Measurements from ENCODE around the gene GRM7.

The GRM7 gene

GRCh38 chr3:7646851-7647250 is 785.9 kb downstream of the GRM7 start:
- Mint-ChIP-seq H3K4me1 (no peaks in the 10 kb centered on the region), H3K27me3 (no peaks in the 10 kb centered on the region), H3K9me3 (no peaks in the 10 kb centered on the region), H3K4me3 (no peak overlapping the region), H3K27ac (no peak overlapping the region)
- DNase-seq (no peak), ATAC-seq (no peak)

DNA sequence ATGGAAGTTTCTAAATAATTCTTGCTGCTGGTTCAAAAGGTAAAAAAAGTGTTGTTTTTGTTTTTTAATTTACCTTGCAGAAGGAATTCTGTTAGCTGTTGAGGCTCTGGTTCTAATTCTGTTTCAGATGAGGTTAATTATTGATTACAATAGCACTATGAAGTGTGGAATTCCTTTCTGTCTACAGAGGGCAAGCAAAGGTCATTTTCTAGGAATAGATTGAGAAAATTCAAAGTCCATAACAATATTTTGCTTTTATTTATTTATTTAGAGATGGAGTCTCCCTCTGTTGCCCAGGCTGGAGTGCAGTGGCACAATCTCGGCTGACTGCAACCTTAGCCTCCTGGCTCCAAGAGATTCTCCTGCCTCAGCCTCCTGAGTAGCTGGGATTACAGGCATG is 789.6 kb downstream of the GRM7 start:
- H3K4me1 Mint-ChIP-seq = no peaks in the 10 kb centered on the region

DNA sequence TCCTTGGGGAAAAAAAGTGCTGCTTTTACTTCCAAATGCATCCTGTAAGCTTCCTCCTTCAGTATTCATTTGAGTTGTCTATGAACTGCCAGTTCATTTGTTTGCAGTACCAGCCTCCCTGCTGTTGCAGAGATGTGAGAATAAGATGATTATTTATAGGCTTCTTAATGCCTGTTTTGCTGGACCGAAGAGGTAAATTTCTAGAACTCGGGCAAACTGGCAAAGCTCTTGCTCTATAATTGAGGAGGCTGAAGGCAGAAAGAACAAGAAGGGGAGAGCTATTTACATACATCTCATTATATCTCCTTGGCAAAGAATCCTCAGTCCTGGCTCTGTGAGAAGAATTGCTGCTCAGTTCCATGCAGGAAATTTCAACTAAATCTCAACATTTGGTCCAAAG is 790.4 kb downstream of the GRM7 start:
- Mint-ChIP-seq H3K4me3 (no peak overlapping the region), H3K27me3 (no peaks in the 10 kb centered on the region), H3K27ac (no peak overlapping the region), H3K9me3 (no peaks in the 10 kb centered on the region), H3K4me1 (no peaks in the 10 kb centered on the region)
- DNase-seq = no peak
- no peak for ATAC-seq

More for the DNA sequence above, 789.6 kb downstream of the GRM7 start:
- Mint-ChIP-seq H3K9me3 (no peaks in the 10 kb centered on the region), H3K4me3 (no peak overlapping the region), H3K27me3 (no peaks in the 10 kb centered on the region), H3K27ac (no peak overlapping the region)
- no peak for DNase-seq
- no peak for ATAC-seq

DNA sequence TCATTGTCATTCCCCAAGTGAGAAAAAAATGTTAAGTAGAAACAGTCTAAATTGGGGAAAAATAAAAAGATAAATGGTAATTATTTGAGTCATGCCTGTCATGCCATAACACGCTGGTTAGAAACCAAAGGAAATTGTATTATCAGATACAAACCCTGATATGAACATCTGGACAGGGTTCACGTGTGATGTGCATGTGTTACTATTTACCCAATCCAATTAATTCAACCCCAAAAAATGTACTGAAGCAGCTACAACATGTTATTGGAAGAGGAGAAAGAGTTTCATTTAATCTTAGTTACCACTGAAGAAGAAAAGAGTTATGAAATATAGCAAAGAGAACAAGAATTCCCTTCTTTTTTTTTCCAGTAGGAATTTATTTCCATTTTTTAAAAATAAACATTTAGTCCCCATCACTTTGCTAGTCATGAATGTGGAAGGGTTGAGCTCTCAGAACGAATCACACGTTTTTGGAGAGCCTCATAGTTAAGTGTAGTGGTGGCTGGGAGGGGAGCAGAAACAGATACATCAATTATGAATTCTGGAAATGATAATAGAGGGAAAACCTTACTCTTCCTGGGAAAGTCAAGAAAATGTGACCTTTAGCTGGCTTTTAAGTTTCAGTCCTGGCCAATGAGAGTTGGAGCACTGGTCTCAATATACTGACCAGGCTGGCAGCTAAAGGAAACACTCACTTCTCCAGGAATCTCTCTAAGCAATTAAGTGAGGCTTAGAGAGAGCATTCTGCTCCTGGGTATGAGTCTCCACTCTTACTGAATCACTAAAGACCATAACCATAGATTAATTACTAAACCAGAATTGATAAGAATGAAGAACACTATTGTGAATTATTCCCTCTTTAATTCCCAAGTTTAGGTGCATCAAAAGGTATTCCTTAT is 796.5 kb downstream of the GRM7 start:
- H3K27ac Mint-ChIP-seq = no peak overlapping the region
- no peaks in the 10 kb centered on the region for H3K27me3 Mint-ChIP-seq
- H3K4me1 Mint-ChIP-seq = no peaks in the 10 kb centered on the region
- DNase-seq (no peak), ATAC-seq (no peak)
- H3K4me3 Mint-ChIP-seq = no peak overlapping the region
- H3K9me3 Mint-ChIP-seq = no peaks in the 10 kb centered on the region

- Mint-ChIP-seq H3K9me3 (no peaks in the 10 kb centered on the region), H3K4me1 (no peaks in the 10 kb centered on the region), H3K27me3 (no peaks in the 10 kb centered on the region), H3K27ac (no peak overlapping the region), H3K4me3 (no peak overlapping the region)
- DNase-seq (no peak), ATAC-seq (no peak)
These were observed 797.4 kb downstream of the GRM7 start for GRCh38 chr3:7658294-7658693.

- DNase-seq (no peak), ATAC-seq (no peak)
- no peaks in the 10 kb centered on the region for H3K4me1 Mint-ChIP-seq
- no peaks in the 10 kb centered on the region for H3K27me3 Mint-ChIP-seq
- no peak overlapping the region for H3K4me3 Mint-ChIP-seq
- H3K27ac Mint-ChIP-seq = no peak overlapping the region
- H3K9me3 Mint-ChIP-seq = no peaks in the 10 kb centered on the region
These were observed 798.2 kb downstream of the GRM7 start for GRCh38 chr3:7659079-7659478.

DNA sequence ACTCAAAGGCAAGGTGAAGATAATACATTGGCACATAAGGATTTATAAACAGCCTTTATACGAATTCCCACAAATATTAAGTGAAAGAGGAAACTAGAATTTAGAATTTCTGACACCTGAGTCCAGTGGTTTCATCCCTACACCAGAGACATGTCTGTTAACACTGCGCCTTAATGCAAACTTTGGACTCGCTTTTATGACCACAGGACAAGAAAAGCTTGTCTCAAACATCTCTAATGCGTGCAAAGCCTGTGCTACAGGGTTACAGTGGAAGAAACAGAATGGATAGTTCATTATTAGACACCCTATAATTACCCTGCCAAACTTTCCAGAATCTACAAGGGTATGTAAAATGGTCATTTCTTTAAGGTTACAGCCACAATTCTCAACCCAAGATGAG is 802.9 kb downstream of the GRM7 start:
- H3K4me1 Mint-ChIP-seq = no peaks in the 10 kb centered on the region
- no peak for ATAC-seq
- H3K9me3 Mint-ChIP-seq = no peaks in the 10 kb centered on the region
- DNase-seq = no peak
- H3K27ac Mint-ChIP-seq = no peak overlapping the region
- H3K4me3 Mint-ChIP-seq = no peak overlapping the region
- no peaks in the 10 kb centered on the region for H3K27me3 Mint-ChIP-seq

DNA sequence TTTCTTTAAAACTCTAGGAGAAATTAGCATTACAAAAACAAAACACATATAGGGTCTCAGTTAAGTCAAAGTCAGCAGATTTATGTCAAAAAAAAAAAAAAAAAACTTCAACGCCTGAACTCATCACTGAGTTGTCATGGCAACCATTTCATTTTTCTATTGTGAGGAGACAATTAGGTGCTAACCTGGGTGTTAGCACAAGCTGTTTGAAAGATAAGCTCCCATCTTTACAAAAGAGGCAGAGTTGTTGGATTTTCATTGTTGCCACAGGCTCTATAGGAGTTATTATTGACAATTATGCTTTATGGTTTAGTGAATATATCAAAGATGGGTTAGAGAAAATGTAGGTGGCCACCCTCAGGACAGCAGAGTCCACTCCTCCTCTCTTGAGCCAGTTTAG is 806.9 kb downstream of the GRM7 start:
- H3K27me3 Mint-ChIP-seq = no peaks in the 10 kb centered on the region
- peaks cover 0 to 5% of the 10 kb centered on the region in 2 donors for H3K9me3 Mint-ChIP-seq
- no peak overlapping the region for H3K4me3 Mint-ChIP-seq
- H3K4me1 Mint-ChIP-seq = no peaks in the 10 kb centered on the region
- H3K27ac Mint-ChIP-seq = no peak overlapping the region
- DNase-seq = no peak
- no peak for ATAC-seq

GRCh38 chr3:7669641-7670040 is 808.7 kb downstream of the GRM7 start:
- ATAC-seq = no peak
- peaks cover 0 to 5% of the 10 kb centered on the region in 2 donors for H3K9me3 Mint-ChIP-seq
- H3K27ac Mint-ChIP-seq = no peak overlapping the region
- no peaks in the 10 kb centered on the region for H3K4me1 Mint-ChIP-seq
- DNase-seq = no peak
- H3K4me3 Mint-ChIP-seq = no peak overlapping the region
- H3K27me3 Mint-ChIP-seq = no peaks in the 10 kb centered on the region

DNA sequence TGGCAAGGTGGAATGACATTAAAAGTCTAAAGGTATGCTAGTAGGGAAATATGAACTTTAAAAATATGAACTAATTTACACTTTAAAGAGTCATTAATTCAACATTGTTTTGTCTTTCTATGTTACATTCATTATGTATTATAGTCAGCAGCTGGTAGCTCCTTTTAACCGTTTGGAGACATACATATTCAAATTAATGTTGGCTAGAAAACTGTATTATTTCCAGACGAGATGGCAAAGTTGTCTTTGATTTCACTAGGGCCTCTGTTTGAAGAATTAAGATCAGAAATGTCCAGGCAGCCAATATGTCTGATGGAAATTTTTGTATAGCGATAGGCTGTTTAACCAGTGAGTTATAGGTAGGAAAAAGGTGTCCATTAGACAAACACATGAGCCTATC is 817.6 kb downstream of the GRM7 start:
- H3K4me1 Mint-ChIP-seq = no peaks in the 10 kb centered on the region
- no peak for ATAC-seq
- H3K9me3 Mint-ChIP-seq = peaks cover 0 to 10% of the 10 kb centered on the region in 2 donors
- H3K4me3 Mint-ChIP-seq = no peak overlapping the region
- no peaks in the 10 kb centered on the region for H3K27me3 Mint-ChIP-seq
- no peak overlapping the region for H3K27ac Mint-ChIP-seq
- DNase-seq = no peak

GRCh38 chr3:7682822-7683229 is 821.9 kb downstream of the GRM7 start:
- no peak for DNase-seq
- H3K4me1 Mint-ChIP-seq = no peaks in the 10 kb centered on the region
- H3K9me3 Mint-ChIP-seq = peaks cover 0 to 10% of the 10 kb centered on the region in 2 donors
- no peaks in the 10 kb centered on the region for H3K27me3 Mint-ChIP-seq
- no peak overlapping the region for H3K4me3 Mint-ChIP-seq
- ATAC-seq = no peak
- no peak overlapping the region for H3K27ac Mint-ChIP-seq

DNA sequence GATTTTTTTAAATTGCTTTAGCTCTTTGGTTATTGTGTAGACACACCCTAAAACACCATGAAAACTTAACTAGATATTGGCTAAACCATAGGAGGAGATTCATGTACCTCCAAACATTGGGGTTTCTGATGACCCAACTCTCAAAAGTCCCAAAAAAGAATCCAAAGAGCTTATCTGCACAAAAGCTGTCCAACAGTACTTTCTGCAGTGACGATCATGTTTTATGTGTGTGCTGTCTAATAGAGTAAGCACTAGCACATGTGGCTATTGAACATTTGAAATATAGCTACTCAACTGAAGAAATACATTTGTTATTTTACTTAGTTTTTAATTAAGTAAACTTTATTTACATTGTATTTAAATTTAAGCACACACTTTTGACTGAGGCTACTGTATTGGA is 822.5 kb downstream of the GRM7 start:
- no peak for ATAC-seq
- no peak overlapping the region for H3K4me3 Mint-ChIP-seq
- no peaks in the 10 kb centered on the region for H3K4me1 Mint-ChIP-seq
- H3K27me3 Mint-ChIP-seq = no peaks in the 10 kb centered on the region
- no peak overlapping the region for H3K27ac Mint-ChIP-seq
- H3K9me3 Mint-ChIP-seq = peaks cover 0 to 10% of the 10 kb centered on the region in 2 donors
- DNase-seq = no peak

- ATAC-seq (no peak), DNase-seq (no peak)
- peaks cover 0 to 10% of the 10 kb centered on the region in 2 donors for H3K9me3 Mint-ChIP-seq
- no peak overlapping the region for H3K4me3 Mint-ChIP-seq
- H3K27ac Mint-ChIP-seq = no peak overlapping the region
- no peaks in the 10 kb centered on the region for H3K27me3 Mint-ChIP-seq
- no peaks in the 10 kb centered on the region for H3K4me1 Mint-ChIP-seq
These were observed 823.3 kb downstream of the GRM7 start for GRCh38 chr3:7684182-7684715.

DNA sequence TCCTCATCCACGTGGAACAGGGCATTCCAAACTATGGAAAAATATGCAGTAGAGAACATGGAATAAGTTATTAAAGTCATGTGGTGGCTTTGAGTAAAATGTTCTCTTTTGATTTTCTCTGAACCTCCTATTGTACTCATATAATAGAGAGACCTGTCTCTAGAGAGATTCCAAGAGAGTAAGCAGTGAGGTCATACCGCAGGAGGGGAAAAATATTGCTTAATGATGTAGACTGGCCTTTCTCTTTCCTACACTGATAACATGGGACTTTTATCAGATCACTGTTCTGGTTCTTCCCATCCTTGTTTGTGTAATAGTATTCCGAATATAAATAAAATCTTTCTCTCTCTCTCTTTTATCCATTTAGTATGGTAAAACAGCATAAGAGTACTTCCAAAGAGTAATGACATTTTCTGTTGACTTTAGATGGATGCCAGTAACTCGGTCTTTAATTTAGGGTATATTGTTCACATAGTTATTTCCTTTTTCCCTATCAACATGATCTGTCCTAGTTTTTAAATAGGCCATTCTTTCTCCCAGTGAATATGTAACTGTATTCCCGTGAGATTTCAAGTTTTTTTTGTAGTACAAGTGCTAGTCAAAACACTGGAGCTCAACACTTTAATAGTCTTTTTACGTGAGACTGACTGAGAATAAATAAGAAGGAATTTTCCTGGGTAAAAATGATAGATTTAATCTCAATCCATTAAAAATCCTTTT is 826.7 kb downstream of the GRM7 start:
- no peak for ATAC-seq
- no peak overlapping the region for H3K27ac Mint-ChIP-seq
- no peaks in the 10 kb centered on the region for H3K4me1 Mint-ChIP-seq
- H3K4me3 Mint-ChIP-seq = no peak overlapping the region
- H3K27me3 Mint-ChIP-seq = no peaks in the 10 kb centered on the region
- no peak for DNase-seq
- H3K9me3 Mint-ChIP-seq = peaks cover 0 to 6% of the 10 kb centered on the region in 2 donors

DNA sequence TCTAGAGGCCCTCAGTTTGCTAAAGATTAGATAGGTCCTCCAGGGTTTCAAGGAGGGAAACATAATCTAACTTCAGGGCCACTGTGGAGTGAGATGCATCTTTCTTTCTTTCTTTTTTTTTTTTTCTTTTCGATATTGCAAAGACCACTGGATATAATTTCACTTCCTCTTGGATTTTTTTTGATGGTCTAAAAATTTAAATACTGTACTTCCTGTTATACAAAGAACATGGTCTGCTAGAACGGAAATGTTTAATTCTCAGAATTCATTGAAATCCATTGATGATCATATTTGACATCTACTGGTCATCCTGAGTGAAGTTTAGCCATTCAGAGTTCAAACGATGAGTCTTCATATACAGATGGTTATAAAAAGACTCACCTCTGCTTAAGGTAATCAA is 832.0 kb downstream of the GRM7 start:
- no peaks in the 10 kb centered on the region for H3K27me3 Mint-ChIP-seq
- H3K9me3 Mint-ChIP-seq = peaks cover 0 to 11% of the 10 kb centered on the region in 2 donors
- no peak overlapping the region for H3K4me3 Mint-ChIP-seq
- no peak for ATAC-seq
- no peaks in the 10 kb centered on the region for H3K4me1 Mint-ChIP-seq
- DNase-seq = no peak
- no peak overlapping the region for H3K27ac Mint-ChIP-seq

- Mint-ChIP-seq H3K4me1 (no peaks in the 10 kb centered on the region), H3K4me3 (no peak overlapping the region), H3K27me3 (no peaks in the 10 kb centered on the region), H3K27ac (no peak overlapping the region), H3K9me3 (peaks cover 0 to 11% of the 10 kb centered on the region in 2 donors)
- DNase-seq = no peak
- no peak for ATAC-seq
These were observed 833.1 kb downstream of the GRM7 start for GRCh38 chr3:7693976-7694375.

All from stimulated activated naive CD8-positive, alpha-beta T cell treated with anti-CD3 and anti-CD28 coated beads, Interleukin-15, amount 100 ng/mL, for 72 hours (primary cell).